ENCODE results near the gene C5orf63.

C5orf63 gene

GRCh38 chr5:127085796-127086195, 12.5 kb upstream of the C5orf63 start:
- no peak for TF ChIP-seq ZFX (IDR thresholded peaks at IDR 0.05; ENCODE audit: borderline replicate concordance)
- no peak for TF ChIP-seq CTCF (IDR thresholded peaks at IDR 0.05)
- no peak overlapping the region for H3K27ac ChIP-seq

GRCh38 chr5:127085371-127085770, 12.1 kb upstream of the C5orf63 start:
- H3K27ac ChIP-seq, result no peak overlapping the region
- no peak for TF ChIP-seq ZFX (IDR thresholded peaks at IDR 0.05; ENCODE audit: borderline replicate concordance)
- no peak for TF ChIP-seq CTCF (IDR thresholded peaks at IDR 0.05)

- H3K27ac ChIP-seq, result no peak overlapping the region
- no peak for TF ChIP-seq CTCF (IDR thresholded peaks at IDR 0.05)
- no peak for TF ChIP-seq ZFX (IDR thresholded peaks at IDR 0.05; ENCODE audit: borderline replicate concordance)
These were observed 11.4 kb upstream of the C5orf63 start for GRCh38 chr5:127084656-127085055.

GRCh38 chr5:127083711-127084110, 10.4 kb upstream of the C5orf63 start:
- TF ChIP-seq ZFX (IDR thresholded peaks at IDR 0.05; ENCODE audit: borderline replicate concordance) (no peak), CTCF (IDR thresholded peaks at IDR 0.05) (no peak)
- no peak overlapping the region for H3K27ac ChIP-seq

GRCh38 chr5:127079994-127080491, 6.7 kb upstream of the C5orf63 start:
- H3K27ac ChIP-seq, result no peak overlapping the region
- TF ChIP-seq ZFX (IDR thresholded peaks at IDR 0.05; ENCODE audit: borderline replicate concordance), result no peak
- no peak for TF ChIP-seq CTCF (IDR thresholded peaks at IDR 0.05)

GRCh38 chr5:127077366-127077765, 4.1 kb upstream of the C5orf63 start:
- TF ChIP-seq CTCF (IDR thresholded peaks at IDR 0.05) (no peak), ZFX (IDR thresholded peaks at IDR 0.05; ENCODE audit: borderline replicate concordance) (no peak)
- H3K27ac ChIP-seq, result no peak overlapping the region

- H3K27ac ChIP-seq, result no peak overlapping the region
- TF ChIP-seq ZFX (IDR thresholded peaks at IDR 0.05; ENCODE audit: borderline replicate concordance) (no peak), CTCF (IDR thresholded peaks at IDR 0.05) (no peak)
These were observed 3.2 kb upstream of the C5orf63 start for GRCh38 chr5:127076315-127077129.

All from 22Rv1 (cell line).